Tibial nerve (tissue), 4 donors: Measurements from ENCODE around the gene APOC1. TPM values are rescaled to one million over a fixed set of nuclear protein-coding genes. Genes with fewer than 3 reads are reported as not detected.

ENCODE experiments used
- DNase-seq, 2 donors: peaks; one replicate each; pipeline ENCODE4 v3.0.0-alpha.2; 2019; ENCODE audit warnings: low spot score in 2 of 2
- H3K27ac ChIP-seq, 4 donors: fragments of 200-600 bp; sonication (generic) in 3 of 4; one replicate each; pipeline ENCODE4 v1.5.1; 2017 to 2019; ENCODE audit warnings: mild to moderate bottlenecking in 1 of 4
- H3K27me3 ChIP-seq, 2 donors: fragments of 200-600 bp; sonication (generic) in 1 of 2; one replicate each; pipeline versions ENCODE4 v1.5.1 to v1.6.0; 2017 to 2019
- H3K36me3 ChIP-seq, 3 donors: fragments of 200-600 bp; sonication (generic); one replicate each; pipeline ENCODE4 v1.5.1; 2018 to 2019
- H3K4me1 ChIP-seq, 4 donors: fragments of 200-600 bp; sonication (generic) in 3 of 4; one replicate each; pipeline ENCODE4 v1.5.1; 2017 to 2019
- H3K4me3 ChIP-seq, 4 donors: fragments of 200-600 bp; sonication (generic) in 3 of 4; one replicate each; pipeline ENCODE4 v1.5.1; 2017 to 2019; ENCODE audit warnings: mild to moderate bottlenecking in 1 of 4, moderate library complexity in 1 of 4
- H3K9me3 ChIP-seq, 4 donors: fragments of 200-600 bp; sonication (generic) in 3 of 4; one replicate each; pipeline ENCODE4 v1.5.1; 2017 to 2019
- EP300 ChIP-seq, 2 donors: sonication (generic); formaldehyde crosslinking; IDR thresholded peaks; one replicate each; pipeline ENCODE4 v1.6.1; 2017; ENCODE audit warnings: antibody characterized with exemption in 2 of 2, mild to moderate bottlenecking in 1 of 2
- POLR2A ChIP-seq, 2 donors: fragments of 450-650 bp; IDR thresholded peaks; one replicate each; pipeline ENCODE4 v1.6.1; 2017; ENCODE audit warnings: antibody characterized with exemption in 2 of 2, mild to moderate bottlenecking in 2 of 2, moderate library complexity in 2 of 2
- WGBS, 2 donors: methylation state at CpG; one replicate each; pipeline ENCODE4 v1.1.5; 2018; 5-methylcytosine and 5-hydroxymethylcytosine counted together
- total RNA-seq, 4 donors: library from RNA; depleted of rRNA; stranded (reverse); fragments of >200 nt; gene quantifications; one replicate each; pipeline ENCODE4 v1.1.0, GENCODE V29; 2016
- TF ChIP-seq, protein P1 (sequence below), 5 experiments: fragments of 200-600 bp in 3 of 5; fragments of 450-650 bp in 2 of 5; sonication (generic) in 3 of 5; IDR thresholded peaks; one replicate each; pipeline ENCODE4 v1.5.1; 2016 to 2019; ENCODE audit warnings: antibody characterized with exemption in 5 of 5, mild to moderate bottlenecking in 3 of 5, moderate library complexity in 2 of 5

The APOC1 gene
- total RNA-seq, 4 donors from 2014 or later, result 17.2 to 213 (median 49.9) TPM

DNA sequence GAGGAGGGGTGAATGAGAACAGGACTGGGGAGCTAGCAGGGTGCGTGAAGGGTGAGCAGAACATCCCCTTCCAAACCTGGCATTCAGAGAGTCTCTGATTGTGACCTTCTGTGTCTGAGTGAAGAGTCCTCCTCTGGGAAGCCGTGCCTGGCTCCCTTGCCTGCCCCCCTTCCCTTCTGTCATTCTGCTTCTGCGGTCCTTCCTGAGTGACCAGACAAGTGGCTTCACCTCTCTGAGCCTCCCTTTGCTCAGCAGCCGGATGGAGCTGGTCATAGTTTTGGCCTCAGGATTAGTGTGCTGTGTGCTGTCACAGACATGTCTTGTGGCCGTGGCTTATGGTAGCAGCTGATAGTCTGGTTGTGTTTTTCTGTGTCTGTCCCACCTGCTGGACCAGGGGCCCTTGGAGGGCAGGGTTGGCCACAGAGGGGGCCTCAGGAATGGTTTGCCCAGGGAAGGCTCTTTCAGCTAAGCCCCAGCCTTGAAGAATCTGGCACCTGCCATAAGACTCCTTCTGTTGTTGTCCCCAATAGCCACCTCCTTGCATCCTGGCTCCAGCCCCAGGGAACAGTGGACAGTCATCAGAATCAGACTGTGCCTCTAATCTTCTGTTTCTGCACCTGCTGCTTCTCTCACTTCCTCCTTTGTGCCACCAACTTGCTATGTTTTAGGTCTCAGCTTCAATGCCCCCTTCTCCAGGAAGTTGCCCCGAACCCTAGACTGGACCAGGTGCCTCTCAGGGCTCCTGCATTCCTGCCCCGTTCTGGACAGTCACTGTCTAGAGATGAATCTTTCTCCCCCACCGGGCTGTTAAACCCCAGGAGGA, 46.7 kb downstream of the APOC1 start:
- Histone ChIP-seq H3K4me3 (no peak overlapping the region), H3K4me1 (peaks cover 0 to 53% (median 16%) of the 10 kb centered on the region in 4 donors), H3K9me3 (no peaks in the 10 kb centered on the region), H3K27me3 (no peaks in the 10 kb centered on the region), H3K36me3 (peaks cover 2 to 63% (median 4%) of the 10 kb centered on the region in 3 donors), H3K27ac (peak overlapping the region in 1 of 4 donors; percentile 34)
- TF ChIP-seq, protein P1, sequence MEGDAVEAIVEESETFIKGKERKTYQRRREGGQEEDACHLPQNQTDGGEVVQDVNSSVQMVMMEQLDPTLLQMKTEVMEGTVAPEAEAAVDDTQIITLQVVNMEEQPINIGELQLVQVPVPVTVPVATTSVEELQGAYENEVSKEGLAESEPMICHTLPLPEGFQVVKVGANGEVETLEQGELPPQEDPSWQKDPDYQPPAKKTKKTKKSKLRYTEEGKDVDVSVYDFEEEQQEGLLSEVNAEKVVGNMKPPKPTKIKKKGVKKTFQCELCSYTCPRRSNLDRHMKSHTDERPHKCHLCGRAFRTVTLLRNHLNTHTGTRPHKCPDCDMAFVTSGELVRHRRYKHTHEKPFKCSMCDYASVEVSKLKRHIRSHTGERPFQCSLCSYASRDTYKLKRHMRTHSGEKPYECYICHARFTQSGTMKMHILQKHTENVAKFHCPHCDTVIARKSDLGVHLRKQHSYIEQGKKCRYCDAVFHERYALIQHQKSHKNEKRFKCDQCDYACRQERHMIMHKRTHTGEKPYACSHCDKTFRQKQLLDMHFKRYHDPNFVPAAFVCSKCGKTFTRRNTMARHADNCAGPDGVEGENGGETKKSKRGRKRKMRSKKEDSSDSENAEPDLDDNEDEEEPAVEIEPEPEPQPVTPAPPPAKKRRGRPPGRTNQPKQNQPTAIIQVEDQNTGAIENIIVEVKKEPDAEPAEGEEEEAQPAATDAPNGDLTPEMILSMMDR (IDR thresholded peaks at IDR 0.05), result no peak
- TF ChIP-seq POLR2A (IDR thresholded peaks at IDR 0.05) (no peak), EP300 (IDR thresholded peaks at IDR 0.05) (no peak)
- 71 to 79% methylated on average over 8 of the region's 8 CpGs for WGBS, 2 donors
- DNase-seq, result no peak

DNA sequence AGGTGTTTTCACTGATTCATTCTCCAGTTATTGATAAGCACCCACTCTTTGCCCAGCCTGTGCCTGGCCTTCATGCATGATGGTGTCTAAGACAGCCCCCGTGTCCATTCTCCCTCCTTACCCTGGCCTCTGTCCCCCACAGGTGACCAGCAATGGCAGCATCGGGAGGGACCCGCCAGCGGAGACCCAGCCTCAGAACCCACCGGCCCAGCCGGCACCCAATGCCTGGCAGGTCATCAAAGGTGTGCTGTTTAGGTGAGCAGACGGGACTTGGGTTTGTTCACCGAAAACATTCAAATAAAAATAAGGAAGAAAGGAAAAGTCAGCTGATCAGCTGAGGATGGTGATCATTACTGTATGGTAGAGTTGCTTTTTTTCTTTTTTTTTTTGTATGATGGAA, 47.4 kb downstream of the APOC1 start:
- TF ChIP-seq, protein P1 (IDR thresholded peaks at IDR 0.05), result no peak
- TF ChIP-seq POLR2A (IDR thresholded peaks at IDR 0.05) (no peak), EP300 (IDR thresholded peaks at IDR 0.05) (no peak)
- 90 to 95% methylated on average over 8 of the region's 8 CpGs for WGBS, 2 donors

DNA sequence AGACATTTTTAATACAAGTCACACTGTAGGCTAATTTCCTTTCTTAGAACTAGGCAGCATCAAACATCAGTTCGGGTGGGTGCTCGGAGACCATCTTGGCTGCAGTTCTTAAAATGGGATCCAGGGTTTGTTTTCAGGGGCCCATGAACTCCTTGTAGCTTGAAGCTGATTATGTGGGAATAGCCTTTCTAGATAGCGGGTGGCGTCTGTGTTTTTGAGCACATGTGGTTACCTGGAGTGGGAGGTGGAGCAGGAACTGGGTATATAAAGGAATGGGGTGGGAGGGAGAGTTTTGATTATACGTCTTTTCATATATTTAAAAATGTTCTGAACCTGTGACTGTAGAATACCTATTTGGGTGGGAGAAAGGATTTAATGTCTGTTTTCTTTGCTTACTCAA, 53.7 kb downstream of the APOC1 start:
- no peaks in the 10 kb centered on the region for H3K4me1 ChIP-seq
- 85 to 91% methylated on average over 5 of the region's 5 CpGs for WGBS, 2 donors
- H3K27me3 ChIP-seq, result no peaks in the 10 kb centered on the region
- H3K27ac ChIP-seq, result no peak overlapping the region
- peaks cover 0 to 79% (median 4%) of the 10 kb centered on the region in 3 donors for H3K36me3 ChIP-seq
- no peak overlapping the region for H3K4me3 ChIP-seq
- TF ChIP-seq, protein P1 (IDR thresholded peaks at IDR 0.05), result no peak
- TF ChIP-seq POLR2A (IDR thresholded peaks at IDR 0.05), result no peak
- no peak for DNase-seq
- H3K9me3 ChIP-seq, result no peaks in the 10 kb centered on the region

More for the DNA sequence above, 47.4 kb downstream of the APOC1 start:
- Histone ChIP-seq H3K27ac (no peak overlapping the region), H3K9me3 (no peaks in the 10 kb centered on the region), H3K27me3 (no peaks in the 10 kb centered on the region), H3K4me3 (no peak overlapping the region), H3K4me1 (peaks cover 0 to 46% (median 9%) of the 10 kb centered on the region in 4 donors), H3K36me3 (peaks cover 2 to 70% (median 4%) of the 10 kb centered on the region in 3 donors)
- DNase-seq, result no peak

DNA sequence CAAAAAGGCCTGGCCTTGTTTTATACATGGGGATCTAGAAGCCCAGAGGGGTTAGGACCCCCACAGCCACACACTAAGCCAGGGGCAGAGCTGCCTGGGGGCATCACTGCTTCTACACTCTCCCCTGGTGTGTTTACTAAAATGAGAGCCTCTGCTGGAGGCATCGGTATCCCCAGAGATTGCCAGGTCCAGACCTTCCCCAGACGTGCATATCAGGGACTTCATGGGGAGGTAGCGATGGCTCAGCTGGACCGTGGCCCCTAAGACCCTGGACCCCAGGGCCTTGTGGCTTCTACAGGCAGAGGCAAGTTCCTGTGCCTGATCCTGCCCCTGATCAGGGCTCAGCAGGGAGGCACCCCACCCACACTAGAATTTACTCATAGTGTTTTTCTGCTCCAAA, 54.3 kb downstream of the APOC1 start:
- H3K9me3 ChIP-seq, result no peaks in the 10 kb centered on the region
- no peak overlapping the region for H3K4me3 ChIP-seq
- TF ChIP-seq, protein P1 (IDR thresholded peaks at IDR 0.05), result no peak
- TF ChIP-seq EP300 (IDR thresholded peaks at IDR 0.05) (no peak), POLR2A (IDR thresholded peaks at IDR 0.05) (no peak)
- no peak overlapping the region for H3K27ac ChIP-seq
- peaks cover 0 to 79% (median 4%) of the 10 kb centered on the region in 3 donors for H3K36me3 ChIP-seq
- no peaks in the 10 kb centered on the region for H3K4me1 ChIP-seq
- H3K27me3 ChIP-seq, result no peaks in the 10 kb centered on the region
- DNase-seq, result no peak
- WGBS, 2 donors, result 88 to 92% methylated on average over 4 of the region's 4 CpGs

Other genes starting within 250 kb of the APOC1 start
- gene CEACAM19, start 243.1 kb upstream of the APOC1 start, total RNA-seq, result 10 to 100 TPM; 10.9 to 38.7 (median 15.4) TPM
- not detected for gene CEACAM16, start 215.5 kb upstream of the APOC1 start, total RNA-seq
- 10 to 100 TPM; 10.3 to 37.8 (median 18.0) TPM for gene BCL3, start 165.9 kb upstream of the APOC1 start, total RNA-seq
- gene CBLC, start 136.7 kb upstream of the APOC1 start, total RNA-seq, result not detected
- gene BCAM, start 105.5 kb upstream of the APOC1 start, total RNA-seq, result 100 to 1,000 TPM in 1 of 4 donors, 10 to 100 TPM in 3; 83.5 to 139 (median 90.9) TPM
- 100 to 1,000 TPM in 1 of 4 donors, 10 to 100 TPM in 3; 63.2 to 126 (median 90.4) TPM for gene NECTIN2, start 68.3 kb upstream of the APOC1 start, total RNA-seq
- gene TOMM40, start 23.4 kb upstream of the APOC1 start, total RNA-seq, result 10 to 100 TPM; 30.8 to 75.9 (median 48.6) TPM
- gene APOE, start 8.8 kb upstream of the APOC1 start, total RNA-seq, result 100 to 1,000 TPM; 126 to 316 (median 163) TPM
- gene APOC4, start 27.6 kb downstream of the APOC1 start, total RNA-seq, result not detected
- gene APOC2, start 31.4 kb downstream of the APOC1 start, total RNA-seq, result 1 to 10 TPM in 1 of 4 donors, under 1 TPM in 1, not detected in 2; 0.90 to 2.0 TPM
- gene CLPTM1, start 40.8 kb downstream of the APOC1 start, total RNA-seq, result 10 to 100 TPM; 52.3 to 89.4 (median 74.5) TPM
- gene RELB, start 86.9 kb downstream of the APOC1 start, total RNA-seq, result 10 to 100 TPM in 2 of 4 donors, 1 to 10 TPM in 2; 4.2 to 14.9 (median 9.9) TPM
- 100 to 1,000 TPM in 2 of 4 donors, 10 to 100 TPM in 2; 72.8 to 109 (median 95.5) TPM for gene CLASRP, start 124.4 kb downstream of the APOC1 start, total RNA-seq
- 1 to 10 TPM in 3 of 4 donors, not detected in 1; 2.1 to 4.2 (median 2.1) TPM for gene ZNF296, start 161.9 kb downstream of the APOC1 start, total RNA-seq
- 10 to 100 TPM in 3 of 4 donors, 1 to 10 TPM in 1; 8.8 to 30.3 (median 21.8) TPM for gene GEMIN7, start 164.7 kb downstream of the APOC1 start, total RNA-seq
- 10 to 100 TPM; 22.1 to 44.1 (median 33.5) TPM for gene PPP1R37, start 178.6 kb downstream of the APOC1 start, total RNA-seq
- 1 to 10 TPM in 1 of 4 donors, not detected in 3; 1.2 TPM for gene NKPD1, start 246.4 kb downstream of the APOC1 start, total RNA-seq